NT2/D1 (cell line): ENCODE measurements around the gene LIPA.

ENCODE experiments used
- SUZ12 ChIP-seq: IDR thresholded peaks from 2 replicates; pipeline ENCODE4 v1.6.1; 2011; ENCODE audit not compliant: insufficient read length, insufficient read depth; ENCODE audit errors: extremely low read depth
- YY1 ChIP-seq: IDR thresholded peaks from 2 replicates; pipeline ENCODE4 v1.6.1; 2011; ENCODE audit not compliant: insufficient read length, insufficient read depth
- ZNF274 ChIP-seq: IDR thresholded peaks from 2 replicates; pipeline ENCODE4 v1.6.1; 2011; ENCODE audit warnings: mild to moderate bottlenecking, low read depth, low read length

DNA sequence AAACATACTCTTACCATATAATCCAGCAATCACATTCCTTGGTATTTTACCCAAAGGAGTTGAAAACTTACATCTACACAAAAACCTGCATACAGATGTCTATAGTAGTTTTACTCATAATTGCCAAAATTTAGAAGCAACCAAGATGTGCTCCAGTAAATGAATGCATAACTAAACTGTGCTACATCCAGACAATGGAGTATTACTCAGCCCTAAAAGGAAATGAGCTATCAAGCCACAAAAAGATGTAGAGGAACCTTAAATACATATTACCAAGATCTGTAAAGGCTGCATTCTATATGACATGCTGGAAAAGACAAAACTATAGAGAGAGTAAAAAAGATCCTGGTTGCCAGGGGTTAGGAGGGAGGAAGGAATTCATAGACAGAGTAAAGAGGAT is 22.6 kb downstream of the LIPA start:
- TF ChIP-seq ZNF274, result no peak
- no peak for TF ChIP-seq YY1
- no peak for TF ChIP-seq SUZ12
